Neutrophil (primary cell): ENCODE measurements around the gene LTBP4.

ENCODE experiments used
- H3K27ac ChIP-seq: fragments of 200-600 bp; sonication (generic); 2 replicates; pipeline ENCODE4 v1.5.1; 2016; ENCODE audit warnings: mild to moderate bottlenecking, moderate library complexity
- H3K27me3 ChIP-seq: fragments of 200-600 bp; sonication (generic); 2 replicates; pipeline ENCODE4 v1.6.0; 2016; ENCODE audit warnings: mild to moderate bottlenecking
- H3K36me3 ChIP-seq: fragments of 200-600 bp; sonication (generic); 2 replicates; pipeline ENCODE4 v1.5.1; 2017
- H3K4me1 ChIP-seq, 2 experiments: fragments of 200-600 bp in 1 of 2; sonication (generic) in 1 of 2; 1 replicate in 1 of 2; 2 replicates in 1 of 2; pipeline versions ENCODE4 v1.5.1 to v1.6.1; 2013 to 2016; ENCODE audit warnings: low read depth in 1 of 2, low read length in 1 of 2, mild to moderate bottlenecking in 1 of 2, moderate library complexity in 1 of 2; ENCODE audit not compliant: control insufficient read depth in 1 of 2, insufficient read depth in 1 of 2
- H3K4me3 ChIP-seq, 2 experiments: fragments of 200-600 bp in 1 of 2; sonication (generic) in 1 of 2; 1 replicate in 1 of 2; 2 replicates in 1 of 2; pipeline ENCODE4 v1.5.1; 2013 to 2016; ENCODE audit warnings: low read depth in 1 of 2, low read length in 1 of 2, mild to moderate bottlenecking in 1 of 2, moderate library complexity in 1 of 2
- H3K9me3 ChIP-seq: fragments of 200-600 bp; sonication (generic); 2 replicates; pipeline ENCODE4 v1.5.1; 2016
- CTCF ChIP-seq: fragments of 200-600 bp; sonication (generic); IDR thresholded peaks from 2 replicates; pipeline ENCODE4 v1.5.1; 2016; ENCODE audit warnings: antibody characterized with exemption

Gene LTBP4

GRCh38 chr19:40629346-40629745 lies 28.2 kb downstream of the LTBP4 start:
- Histone ChIP-seq H3K27me3 (peaks cover 7% of the 10 kb centered on the region), H3K9me3 (no peaks in the 10 kb centered on the region), H3K4me3 (no peak overlapping the region), H3K36me3 (no peaks in the 10 kb centered on the region), H3K27ac (no peak overlapping the region), H3K4me1 (peaks cover 0 to 2% of the 10 kb centered on the region in 2 experiments)
- no peak for TF ChIP-seq CTCF

GRCh38 chr19:40630571-40631160 lies 29.5 kb downstream of the LTBP4 start:
- Histone ChIP-seq H3K27me3 (peaks cover 16% of the 10 kb centered on the region), H3K27ac (no peak overlapping the region), H3K36me3 (no peaks in the 10 kb centered on the region), H3K4me1 (peaks cover 0 to 4% of the 10 kb centered on the region in 2 experiments), H3K4me3 (no peak overlapping the region), H3K9me3 (no peaks in the 10 kb centered on the region)
- no peak for TF ChIP-seq CTCF

- Histone ChIP-seq H3K9me3 (no peaks in the 10 kb centered on the region), H3K36me3 (no peaks in the 10 kb centered on the region), H3K27ac (no peak overlapping the region), H3K27me3 (peaks cover 21% of the 10 kb centered on the region), H3K4me3 (no peak overlapping the region), H3K4me1 (peaks cover 0 to 4% of the 10 kb centered on the region in 2 experiments)
- no peak for TF ChIP-seq CTCF
Observed at GRCh38 chr19:40632311-40633036, 31.3 kb downstream of the LTBP4 start.

- Histone ChIP-seq H3K27me3 (peaks cover 21% of the 10 kb centered on the region), H3K4me1 (peaks cover 0 to 4% of the 10 kb centered on the region in 2 experiments), H3K9me3 (no peaks in the 10 kb centered on the region), H3K36me3 (no peaks in the 10 kb centered on the region), H3K27ac (no peak overlapping the region), H3K4me3 (no peak overlapping the region)
- TF ChIP-seq CTCF: no peak
Observed at GRCh38 chr19:40633207-40633606, 32.0 kb downstream of the LTBP4 start.

GRCh38 chr19:40638327-40638726 lies 37.2 kb downstream of the LTBP4 start:
- no peak for TF ChIP-seq CTCF
- no peaks in the 10 kb centered on the region for H3K36me3 ChIP-seq
- no peak overlapping the region for H3K27ac ChIP-seq

More at GRCh38 chr19:40638327-40638726, 37.2 kb downstream of the LTBP4 start:
- H3K27me3 ChIP-seq: peaks cover 21% of the 10 kb centered on the region
- no peak overlapping the region for H3K4me3 ChIP-seq
- H3K9me3 ChIP-seq: no peaks in the 10 kb centered on the region
- H3K4me1 ChIP-seq: peaks cover 0 to 4% of the 10 kb centered on the region in 2 experiments
